Smooth muscle cell (in vitro differentiated cells): ENCODE measurements around the gene SGMS1. TPM values are rescaled to one million over a fixed set of nuclear protein-coding genes. Genes with fewer than 3 reads are reported as not detected.

Experiments used
- DNase-seq: peaks from one replicate; lab custom pipeline; 2025; ENCODE audit not compliant: unreplicated experiment; lab: John Stamatoyannopoulos, UW
- H2AFZ ChIP-seq: fragments of 200-600 bp; sonication (generic); 2 replicates; pipeline ENCODE4 v1.6.0; 2016; ENCODE audit warnings: antibody characterized with exemption, low read depth, mild to moderate bottlenecking
- H3F3A ChIP-seq: fragments of 200-600 bp; sonication (generic); 2 replicates; pipeline ENCODE4 v1.6.0; 2017; ENCODE audit warnings: antibody characterized with exemption, low read depth
- H3K27ac ChIP-seq: fragments of 200-600 bp; sonication (generic); 2 replicates; pipeline ENCODE4 v1.5.1; 2016; ENCODE audit warnings: low read depth, mild to moderate bottlenecking
- H3K27me3 ChIP-seq: fragments of 200-600 bp; sonication (generic); 2 replicates; pipeline ENCODE4 v1.6.1; 2016; ENCODE audit warnings: low read depth, mild to moderate bottlenecking
- H3K36me3 ChIP-seq: fragments of 200-600 bp; sonication (generic); 2 replicates; pipeline ENCODE4 v1.5.1; 2016; ENCODE audit warnings: low read depth
- H3K4me1 ChIP-seq: fragments of 200-600 bp; sonication (generic); 2 replicates; pipeline ENCODE4 v1.5.1; 2016; ENCODE audit warnings: low read depth
- H3K4me2 ChIP-seq: fragments of 200-600 bp; sonication (generic); 2 replicates; pipeline ENCODE4 v1.6.0; 2016; ENCODE audit warnings: mild to moderate bottlenecking
- H3K4me3 ChIP-seq: fragments of 200-600 bp; sonication (generic); 2 replicates; pipeline ENCODE4 v1.5.1; 2016; ENCODE audit warnings: mild to moderate bottlenecking
- H3K79me2 ChIP-seq: fragments of 200-600 bp; sonication (generic); 2 replicates; pipeline ENCODE4 v1.6.0; 2016; ENCODE audit warnings: low read depth, mild to moderate bottlenecking
- H3K9ac ChIP-seq: fragments of 200-600 bp; sonication (generic); 2 replicates; pipeline ENCODE4 v1.6.0; 2016; ENCODE audit warnings: low read depth
- H3K9me3 ChIP-seq: fragments of 200-600 bp; sonication (generic); replicated peaks from 2 replicates; pipeline ENCODE4 v1.5.1; 2016; ENCODE audit warnings: low read depth
- H4K20me1 ChIP-seq: fragments of 200-600 bp; sonication (generic); 2 replicates; pipeline ENCODE4 v1.6.0; 2016; ENCODE audit warnings: low read depth
- WGBS: methylation state at CpG from one replicate; pipeline ENCODE4 v1.1.7; 2016; ENCODE audit warnings: low lambda C conversion rate; 5-methylcytosine and 5-hydroxymethylcytosine counted together
- polyA plus RNA-seq: library from polyadenylated mRNA; unstranded; fragments of >200 nt; fragmentation: Nextera tagmentation; extraction: Ambion mirVana; gene quantifications from 2 replicates; pipeline ENCODE4 v1.2.1, GENCODE V29; 2016
- total RNA-seq: library from RNA; depleted of rRNA; stranded (reverse); fragments of >200 nt; gene quantifications from 2 replicates; pipeline ENCODE4 v1.2.3, GENCODE V29; 2014
- TF ChIP-seq, protein P1 (sequence below): fragments of 200-600 bp; sonication (generic); IDR thresholded peaks from 2 replicates; pipeline ENCODE4 v1.5.1; 2017; ENCODE audit warnings: borderline replicate concordance, mild to moderate bottlenecking, antibody characterized with exemption; ENCODE audit not compliant: insufficient read depth, poor library complexity, severe bottlenecking

SGMS1 gene
- total and polyA plus RNA-seq, 2 experiments from 2014 or later = 4.0 to 14.3 TPM

DNA sequence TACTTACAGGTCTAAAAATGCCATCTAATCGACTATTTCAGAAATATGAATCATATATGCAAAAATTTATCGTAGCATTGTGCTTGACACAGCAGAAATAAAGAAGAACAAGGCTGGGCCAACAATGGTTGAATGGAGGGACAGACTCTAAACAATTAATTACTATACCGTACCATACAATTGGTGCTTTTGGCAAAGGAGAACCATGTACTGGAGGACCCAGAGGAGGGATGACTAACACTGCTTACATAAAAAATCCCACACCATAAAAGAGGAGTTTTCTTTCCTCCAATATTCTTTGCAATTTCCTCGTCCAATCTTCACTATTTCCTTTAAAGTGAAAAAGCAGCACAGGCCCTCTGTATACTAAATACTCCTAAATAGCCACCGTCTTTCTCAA, 94.1 kb downstream of the SGMS1 start:
- 95% methylated on average over 5 of the region's 5 CpGs for WGBS
- no peak overlapping the region for H3K4me2 ChIP-seq
- no peak overlapping the region for H2AFZ ChIP-seq
- H4K20me1 ChIP-seq = no peaks in the 10 kb centered on the region
- H3K4me1 ChIP-seq = no peaks in the 10 kb centered on the region
- H3K27ac ChIP-seq = no peak overlapping the region
- no peak overlapping the region for H3K4me3 ChIP-seq
- H3K79me2 ChIP-seq = no peaks in the 10 kb centered on the region
- no peaks in the 10 kb centered on the region for H3K9me3 ChIP-seq
- H3K9ac ChIP-seq = no peak overlapping the region
- H3F3A ChIP-seq = no peaks in the 10 kb centered on the region
- H3K36me3 ChIP-seq = no peaks in the 10 kb centered on the region
- TF ChIP-seq, protein P1, sequence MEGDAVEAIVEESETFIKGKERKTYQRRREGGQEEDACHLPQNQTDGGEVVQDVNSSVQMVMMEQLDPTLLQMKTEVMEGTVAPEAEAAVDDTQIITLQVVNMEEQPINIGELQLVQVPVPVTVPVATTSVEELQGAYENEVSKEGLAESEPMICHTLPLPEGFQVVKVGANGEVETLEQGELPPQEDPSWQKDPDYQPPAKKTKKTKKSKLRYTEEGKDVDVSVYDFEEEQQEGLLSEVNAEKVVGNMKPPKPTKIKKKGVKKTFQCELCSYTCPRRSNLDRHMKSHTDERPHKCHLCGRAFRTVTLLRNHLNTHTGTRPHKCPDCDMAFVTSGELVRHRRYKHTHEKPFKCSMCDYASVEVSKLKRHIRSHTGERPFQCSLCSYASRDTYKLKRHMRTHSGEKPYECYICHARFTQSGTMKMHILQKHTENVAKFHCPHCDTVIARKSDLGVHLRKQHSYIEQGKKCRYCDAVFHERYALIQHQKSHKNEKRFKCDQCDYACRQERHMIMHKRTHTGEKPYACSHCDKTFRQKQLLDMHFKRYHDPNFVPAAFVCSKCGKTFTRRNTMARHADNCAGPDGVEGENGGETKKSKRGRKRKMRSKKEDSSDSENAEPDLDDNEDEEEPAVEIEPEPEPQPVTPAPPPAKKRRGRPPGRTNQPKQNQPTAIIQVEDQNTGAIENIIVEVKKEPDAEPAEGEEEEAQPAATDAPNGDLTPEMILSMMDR = no peak
- no peaks in the 10 kb centered on the region for H3K27me3 ChIP-seq
- DNase-seq = no peak

- H3K27me3 ChIP-seq = no peaks in the 10 kb centered on the region
- DNase-seq = no peak
- H3K9me3 ChIP-seq = no peaks in the 10 kb centered on the region
- H3K79me2 ChIP-seq = no peaks in the 10 kb centered on the region
- 93% methylated on average over 2 of the region's 2 CpGs for WGBS
- H3K36me3 ChIP-seq = no peaks in the 10 kb centered on the region
- H3F3A ChIP-seq = no peaks in the 10 kb centered on the region
- H4K20me1 ChIP-seq = no peaks in the 10 kb centered on the region
- H3K27ac ChIP-seq = no peak overlapping the region
- H3K9ac ChIP-seq = no peak overlapping the region
- no peak overlapping the region for H3K4me3 ChIP-seq
- TF ChIP-seq, protein P1 = no peak
- no peaks in the 10 kb centered on the region for H3K4me1 ChIP-seq
- H3K4me2 ChIP-seq = no peak overlapping the region
- no peak overlapping the region for H2AFZ ChIP-seq
These were observed 95.5 kb downstream of the SGMS1 start for GRCh38 chr10:50528206-50528605.

DNA sequence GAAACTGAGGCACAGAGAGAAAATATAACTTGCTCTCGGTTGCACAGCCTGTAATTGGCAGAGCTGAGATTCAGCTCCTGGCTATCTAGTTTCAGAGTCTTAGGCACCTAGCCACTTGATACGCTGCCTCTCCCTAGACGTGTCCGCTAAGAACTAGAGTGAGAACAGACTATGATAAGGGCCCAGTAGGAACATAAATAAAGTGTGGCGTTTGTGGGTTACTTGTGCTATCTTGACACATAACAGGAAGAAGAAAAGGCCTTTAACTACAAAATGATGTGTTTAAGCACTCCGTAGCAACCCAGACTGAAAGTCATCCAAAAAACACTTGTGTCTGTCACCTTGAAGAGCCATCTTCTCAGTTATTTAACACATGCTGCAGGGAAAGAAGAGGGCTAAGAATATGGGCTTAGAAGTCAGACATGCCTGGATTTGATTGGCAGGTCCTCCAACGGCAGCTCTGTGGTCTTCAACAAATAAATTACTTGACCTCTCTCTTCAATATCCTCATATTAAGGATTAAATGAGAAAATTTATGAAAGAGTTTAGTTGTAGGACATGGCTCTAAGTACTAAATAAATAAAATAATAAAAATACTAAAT, 96.2 kb downstream of the SGMS1 start:
- no peaks in the 10 kb centered on the region for H3K27me3 ChIP-seq
- no peaks in the 10 kb centered on the region for H3K4me1 ChIP-seq
- no peak overlapping the region for H2AFZ ChIP-seq
- H3K79me2 ChIP-seq = no peaks in the 10 kb centered on the region
- H3K36me3 ChIP-seq = no peaks in the 10 kb centered on the region
- DNase-seq = no peak
- H3K9ac ChIP-seq = no peak overlapping the region
- no peaks in the 10 kb centered on the region for H4K20me1 ChIP-seq
- H3K27ac ChIP-seq = no peak overlapping the region
- WGBS = 45% methylated on average over 7 of the region's 7 CpGs
- no peaks in the 10 kb centered on the region for H3K9me3 ChIP-seq
- TF ChIP-seq, protein P1 = no peak
- H3K4me3 ChIP-seq = no peak overlapping the region
- H3K4me2 ChIP-seq = no peak overlapping the region
- no peaks in the 10 kb centered on the region for H3F3A ChIP-seq

DNA sequence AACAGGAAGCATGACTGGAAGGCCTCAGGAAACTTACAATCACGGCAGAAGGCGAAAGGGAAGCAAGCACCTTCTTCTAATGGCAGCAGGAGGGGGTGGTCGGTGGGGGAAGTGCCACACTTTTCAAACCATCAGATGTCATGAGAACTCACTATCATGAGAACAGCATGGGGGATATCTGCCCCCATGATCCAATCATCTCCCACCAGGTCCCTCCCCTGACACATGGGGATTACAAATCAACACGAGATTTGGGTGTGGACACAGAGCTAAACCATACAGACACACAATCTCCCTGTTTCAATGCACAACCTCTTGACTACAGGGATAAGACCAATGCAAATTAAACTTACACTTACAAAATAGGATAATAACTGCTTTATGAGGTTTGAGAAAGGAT, 97.6 kb downstream of the SGMS1 start:
- H3K79me2 ChIP-seq = no peaks in the 10 kb centered on the region
- no peaks in the 10 kb centered on the region for H3K27me3 ChIP-seq
- DNase-seq = no peak
- no peaks in the 10 kb centered on the region for H4K20me1 ChIP-seq
- TF ChIP-seq, protein P1 = no peak
- WGBS = 92% methylated on average over 4 of the region's 4 CpGs
- H3F3A ChIP-seq = no peaks in the 10 kb centered on the region
- no peak overlapping the region for H3K9ac ChIP-seq
- no peaks in the 10 kb centered on the region for H3K4me1 ChIP-seq
- H3K36me3 ChIP-seq = no peaks in the 10 kb centered on the region
- no peaks in the 10 kb centered on the region for H3K9me3 ChIP-seq
- no peak overlapping the region for H3K27ac ChIP-seq
- no peak overlapping the region for H3K4me3 ChIP-seq
- H3K4me2 ChIP-seq = no peak overlapping the region
- no peak overlapping the region for H2AFZ ChIP-seq
